HG03135 (cell line): ENCODE measurements around the gene SHROOM1.

Experiments
- ATAC-seq: cut with Tn5 transposase; IDR thresholded peaks from one replicate; pipeline ENCODE4 v1.9.1; 2021; ENCODE audit warnings: mild to moderate bottlenecking, moderate library complexity; ENCODE audit not compliant: unreplicated experiment

SHROOM1 gene

GRCh38 chr5:132854301-132854700 is 23.9 kb upstream of the SHROOM1 start:
- no peak for ATAC-seq

DNA sequence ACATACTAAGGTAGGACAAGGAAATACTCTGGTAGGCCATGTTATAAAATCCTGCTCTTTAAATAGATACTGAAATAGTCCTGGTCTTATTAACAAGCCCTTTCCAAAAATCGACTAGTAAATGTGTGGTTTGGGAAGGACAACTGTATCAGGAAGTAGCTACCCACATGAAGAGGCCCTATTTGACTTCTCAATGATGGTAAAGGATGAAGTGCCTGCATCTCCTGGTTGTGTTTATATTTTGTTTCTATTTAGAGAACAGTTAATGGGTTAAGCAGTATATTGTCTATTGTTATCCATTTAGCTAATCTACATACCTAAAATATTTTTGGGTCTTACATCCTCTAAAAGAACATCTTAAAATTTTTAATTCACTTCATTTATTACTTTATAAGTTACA is 23.3 kb upstream of the SHROOM1 start:
- no peak for ATAC-seq

GRCh38 chr5:132853323-132853722 is 22.9 kb upstream of the SHROOM1 start:
- no peak for ATAC-seq

GRCh38 chr5:132850066-132850465 is 19.6 kb upstream of the SHROOM1 start:
- no peak for ATAC-seq

- ATAC-seq = no peak
Observed at GRCh38 chr5:132849347-132849746, 18.9 kb upstream of the SHROOM1 start.

GRCh38 chr5:132848270-132848669 is 17.8 kb upstream of the SHROOM1 start:
- no peak for ATAC-seq

DNA sequence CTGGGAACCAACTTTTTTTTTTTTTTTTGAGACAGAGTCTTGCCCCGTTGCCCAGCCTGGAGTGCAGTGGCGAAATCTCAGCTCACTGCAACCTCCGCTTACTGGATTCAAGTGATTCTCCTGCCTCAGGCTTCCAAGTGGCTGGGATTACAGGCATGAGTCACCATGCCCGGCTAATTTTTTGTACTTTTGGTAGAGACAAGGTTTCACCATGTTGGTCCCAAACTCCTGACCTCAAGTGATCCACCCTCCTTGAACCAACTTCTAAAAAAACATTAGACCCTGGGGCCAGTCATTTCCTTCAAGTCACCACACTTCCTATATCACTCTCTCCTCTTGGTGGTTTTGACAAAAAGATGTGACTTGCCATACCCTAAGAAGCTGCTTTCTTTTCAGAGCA is 10.9 kb upstream of the SHROOM1 start:
- no peak for ATAC-seq

GRCh38 chr5:132840896-132841295 is 10.4 kb upstream of the SHROOM1 start:
- no peak for ATAC-seq

DNA sequence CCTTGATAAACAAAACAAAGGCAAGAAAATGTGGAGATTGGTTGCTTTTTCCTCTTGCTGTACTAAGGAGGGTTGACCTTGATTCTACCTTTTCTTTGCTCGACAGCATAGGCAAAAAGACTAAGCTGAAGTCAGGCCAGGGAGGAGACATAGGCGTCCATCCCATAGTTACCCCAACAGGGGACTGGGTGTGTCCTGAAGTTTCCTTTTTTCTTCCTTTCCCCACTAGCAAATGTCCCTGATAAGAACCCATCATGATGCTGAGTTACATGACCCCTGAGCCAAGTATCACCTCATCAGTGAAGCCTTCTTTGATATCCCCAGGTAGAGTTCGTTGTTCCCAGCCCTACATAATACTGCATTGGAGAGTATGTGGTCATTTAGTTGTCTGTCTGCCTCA is 9.9 kb upstream of the SHROOM1 start:
- ATAC-seq = no peak

DNA sequence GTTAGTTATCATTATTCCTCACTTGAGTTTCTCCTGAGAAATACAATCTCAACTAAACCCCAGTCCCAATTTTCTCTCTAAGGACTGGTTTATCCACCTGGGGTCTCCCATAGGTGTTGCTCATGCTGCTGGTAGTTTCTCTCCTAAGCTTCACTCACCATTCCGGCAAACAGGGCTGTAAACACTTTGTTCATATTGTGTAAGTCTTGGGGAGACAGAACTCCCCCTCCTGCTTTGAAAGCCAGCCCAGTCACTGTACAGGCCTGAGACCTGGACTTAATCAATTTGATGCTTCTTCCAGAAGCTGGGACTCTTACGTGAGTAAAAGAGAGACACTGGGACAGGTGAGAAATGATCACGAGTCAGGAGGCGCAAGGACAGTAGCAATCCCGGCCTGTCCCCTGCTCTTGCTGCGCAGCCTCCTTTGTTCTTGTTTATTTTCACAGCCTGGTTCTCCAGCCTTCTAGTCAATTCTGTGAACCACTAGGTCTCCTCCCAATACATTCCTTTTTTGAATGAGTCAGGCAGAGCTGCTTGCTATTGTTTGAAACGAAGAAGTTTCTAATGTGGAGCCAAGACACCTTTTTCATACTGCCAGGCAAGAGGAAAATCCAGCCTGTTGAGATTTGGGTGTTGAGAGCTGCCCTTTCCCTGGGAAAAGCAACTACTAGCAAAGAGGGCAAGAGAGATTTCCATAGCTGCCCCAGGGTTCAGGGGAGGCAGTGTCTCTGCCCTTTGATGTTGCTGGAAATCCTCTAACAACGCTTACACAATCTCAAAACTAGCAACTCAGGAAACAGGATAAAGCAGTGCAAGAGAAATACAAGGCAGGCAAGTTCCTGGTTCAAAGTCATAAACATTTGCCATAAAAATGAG is 9.2 kb upstream of the SHROOM1 start:
- no peak for ATAC-seq

DNA sequence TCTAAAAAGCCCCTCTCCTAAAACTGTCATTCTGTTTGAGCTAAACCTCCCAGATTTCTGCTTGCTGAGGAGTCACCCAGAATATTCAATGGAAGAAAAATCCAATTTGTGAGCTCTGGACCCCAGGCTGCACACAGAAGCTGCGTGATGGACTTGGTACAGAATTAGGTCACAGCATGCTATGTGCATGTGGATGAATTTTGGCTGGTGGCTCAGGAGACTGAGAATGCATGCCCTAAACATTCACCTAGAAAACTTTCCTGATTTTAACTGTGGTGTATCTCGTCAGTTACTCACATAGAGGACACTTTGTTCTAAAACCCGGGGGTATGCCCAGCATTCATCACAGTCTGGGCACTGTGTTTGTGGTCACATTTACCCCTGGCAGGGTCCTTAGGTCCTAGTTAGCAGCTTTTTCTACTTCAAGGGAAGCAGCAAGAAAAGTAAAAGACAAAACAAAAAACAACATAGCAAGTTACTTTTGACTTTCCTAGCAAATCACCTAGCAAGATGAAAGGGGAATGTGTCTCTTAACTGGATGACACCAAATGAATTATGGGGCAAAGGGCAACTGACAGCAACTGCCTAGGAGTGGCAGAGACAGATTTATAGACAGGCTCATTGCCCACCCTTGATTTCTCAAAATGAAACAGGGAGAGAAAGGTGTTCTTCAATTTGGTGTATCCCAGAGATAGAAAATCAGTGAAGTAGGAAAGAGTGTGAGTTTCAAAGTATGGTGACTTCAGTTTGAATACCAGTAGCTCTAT is 8.3 kb upstream of the SHROOM1 start:
- ATAC-seq = no peak

GRCh38 chr5:132837868-132838267 is 7.4 kb upstream of the SHROOM1 start:
- ATAC-seq = no peak

GRCh38 chr5:132836852-132837251 is 6.4 kb upstream of the SHROOM1 start:
- no peak for ATAC-seq

DNA sequence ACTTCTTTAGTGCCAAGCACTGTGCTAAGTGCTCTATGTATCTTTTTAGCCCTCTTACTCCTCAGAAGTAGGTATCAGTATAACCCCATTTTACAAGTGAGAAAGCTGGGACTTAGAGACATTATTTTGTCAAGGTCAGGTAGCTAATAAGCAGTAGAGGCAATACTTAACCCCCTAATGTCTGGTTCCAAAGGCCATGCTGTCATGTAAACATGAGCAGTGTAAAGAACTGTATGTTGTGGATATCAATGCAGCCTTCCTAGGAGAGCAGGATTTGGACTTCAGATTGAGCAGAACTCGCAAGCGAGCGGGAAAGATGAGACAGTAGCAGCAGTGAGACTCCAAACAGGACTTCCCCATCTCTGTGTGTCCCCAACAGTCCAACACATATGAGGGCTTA is 3.6 kb upstream of the SHROOM1 start:
- no peak for ATAC-seq

GRCh38 chr5:132832612-132833011 is 2.2 kb upstream of the SHROOM1 start:
- ATAC-seq = no peak

- ATAC-seq = no peak
Observed at GRCh38 chr5:132831095-132831860, 831 bp upstream of the SHROOM1 start.

DNA sequence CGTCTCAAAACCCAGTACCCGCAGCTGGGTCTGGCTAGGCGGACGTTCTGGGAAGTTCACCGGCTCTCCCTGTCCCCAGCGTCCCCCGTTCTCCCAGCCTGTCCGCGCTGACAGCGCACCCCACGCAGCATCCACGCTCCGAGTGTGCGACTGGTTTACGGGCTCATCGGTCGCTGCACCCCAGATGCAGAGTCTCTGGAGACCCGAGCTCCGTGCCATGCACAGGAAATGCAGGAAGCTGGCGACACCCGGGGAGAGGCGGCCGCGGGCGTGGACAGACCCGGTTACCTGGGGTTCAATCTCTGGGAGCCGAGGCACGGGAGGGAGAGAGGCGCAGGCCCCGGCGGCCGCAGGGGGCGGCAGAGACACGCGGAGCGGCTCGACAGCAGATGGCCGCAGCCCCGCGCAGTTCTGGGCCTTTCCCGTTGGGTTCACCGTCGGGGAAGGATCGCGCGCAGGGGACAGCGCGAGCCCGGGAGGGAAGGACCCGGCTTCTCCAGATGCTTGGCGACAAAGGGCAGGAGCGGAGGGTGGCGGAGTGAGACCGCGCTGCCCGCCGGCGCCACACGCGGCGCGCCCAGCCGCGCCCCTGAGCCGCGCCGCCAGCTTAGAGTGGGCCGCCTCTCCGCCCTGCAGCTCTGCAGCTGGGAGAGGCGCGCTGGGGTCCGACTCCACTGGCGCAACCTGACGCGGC is 558 bp downstream of the SHROOM1 start:
- peak; percentile 78 for ATAC-seq

DNA sequence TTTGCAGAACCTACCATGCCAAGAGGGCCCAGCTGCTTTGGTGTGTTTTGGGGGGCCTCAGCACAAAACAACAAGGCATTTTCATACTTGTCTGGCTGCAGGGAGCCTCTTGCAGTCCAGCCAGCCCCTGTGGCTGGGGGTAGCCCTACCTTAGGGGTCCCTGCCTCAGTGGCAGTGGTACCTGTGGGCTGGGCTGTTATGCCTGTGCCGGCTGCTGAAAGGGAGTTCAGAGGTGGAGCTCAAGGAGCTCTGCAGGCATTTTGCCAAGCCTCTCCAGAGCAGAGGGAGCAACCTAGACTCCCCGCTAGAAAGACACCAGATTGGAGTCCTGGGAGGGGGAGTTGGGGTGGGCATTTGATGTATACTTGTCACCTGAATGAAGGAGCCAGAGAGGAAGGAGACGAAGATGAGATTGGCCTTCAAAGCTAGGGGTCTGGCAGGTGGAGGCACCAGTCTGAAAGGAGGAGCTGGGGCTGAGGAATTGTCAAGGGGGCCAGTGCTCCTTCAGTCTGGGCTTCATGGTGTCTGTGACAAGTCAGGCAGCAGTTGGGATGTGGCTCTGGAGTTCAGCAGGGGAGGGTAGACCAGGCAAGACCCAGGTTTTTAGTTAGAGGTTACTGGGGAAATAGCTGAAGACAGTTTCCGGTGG is 1.5 kb downstream of the SHROOM1 start:
- ATAC-seq = no peak

- ATAC-seq = no peak
Observed at GRCh38 chr5:132827943-132828673, 2.3 kb downstream of the SHROOM1 start.
